GM12878 (cell line): ENCODE data around the gene MSMB. TPM values are rescaled to one million over a fixed set of nuclear protein-coding genes. Genes with fewer than 3 reads are reported as not detected.

ENCODE experiments used
- ATAC-seq: fragments of 200-7000 bp; cut with Tn5 transposase; 3 replicates; pipeline ENCODE4 v1.9.1; 2020; ENCODE audit warnings: mild to moderate bottlenecking, moderate library complexity
- BruUV-seq: library from RNA; stranded (reverse); fragments of 400-500 nt; replicated peaks from 2 replicates; lab custom pipeline; 2021; lab: Mats Ljungman, UMichigan
- CTCF ChIA-PET: fragments of 300-600 bp; sonication (Branson Sonifier 250); formaldehyde crosslinking; extraction: SDS; loops from one replicate; lab custom pipeline; 2021; ENCODE audit warnings: inconsistent platforms; lab: Yijun Ruan, JAX
- POLR2A ChIA-PET: fragments of 350-600 bp; formaldehyde crosslinking; extraction: SDS; loops from one replicate; lab custom pipeline; 2021; ENCODE audit warnings: inconsistent platforms; lab: Charles Lee
- RAD21 ChIA-PET: fragments of 300-600 bp; sonication (Branson Sonifier 250); formaldehyde crosslinking; loops from one replicate; lab custom pipeline; 2023; ENCODE audit warnings: antibody characterized with exemption; ENCODE audit not compliant: unreplicated experiment; lab: Charles Lee
- SMC1A ChIA-PET: fragments of 300-600 bp; sonication (Branson Sonifier 250); formaldehyde crosslinking; loops from one replicate; lab custom pipeline; 2023; ENCODE audit not compliant: unreplicated experiment, uncharacterized antibody; lab: Charles Lee
- DNase-seq: peaks from one replicate; pipeline ENCODE4 v3.0.0-alpha.2; 2011; ENCODE audit warnings: low read depth, low spot score
- FAIRE-seq: peaks from 3 replicates; lab custom pipeline; 2011; peaks lifted over from hg19 to GRCh38; lab: Jason Lieb, UNC
- H2AFZ ChIP-seq: 2 replicates; pipeline ENCODE4 v1.6.0; 2011; ENCODE audit warnings: low read depth, low read length, control low read depth; ENCODE audit not compliant: control insufficient read depth
- H3K27ac ChIP-seq: 2 replicates; pipeline ENCODE4 v1.5.1; 2011; ENCODE audit warnings: control low read depth; ENCODE audit not compliant: control insufficient read depth, insufficient read depth
- H3K27me3 ChIP-seq, 2 experiments: replicated peaks in 1 of 2; 2 replicates each; pipeline versions ENCODE4 v1.6.0 to v1.6.1; 2011; ENCODE audit warnings: low read length in 1 of 2; ENCODE audit not compliant: control insufficient read depth in 2 of 2, insufficient read depth in 2 of 2
- H3K36me3 ChIP-seq, 2 experiments: 2 replicates each; pipeline ENCODE4 v1.5.1; 2011; ENCODE audit warnings: low read length in 1 of 2; ENCODE audit not compliant: control insufficient read depth in 2 of 2, insufficient read depth in 2 of 2
- H3K4me1 ChIP-seq: 2 replicates; pipeline ENCODE4 v1.6.1; 2011; ENCODE audit warnings: mild to moderate bottlenecking, low read length, moderate library complexity, mixed read lengths; ENCODE audit not compliant: control insufficient read depth, insufficient read depth
- H3K4me2 ChIP-seq: 2 replicates; pipeline ENCODE4 v1.6.0; 2011; ENCODE audit warnings: control low read depth; ENCODE audit not compliant: control insufficient read depth, insufficient read depth
- H3K4me3 ChIP-seq: fragments of 200-600 bp; sonication (generic); 2 replicates; pipeline ENCODE4 v1.5.1; 2016
- H3K79me2 ChIP-seq: 2 replicates; pipeline ENCODE4 v1.6.0; 2011; ENCODE audit warnings: low read length; ENCODE audit not compliant: control insufficient read depth, insufficient read depth
- H3K9ac ChIP-seq: 2 replicates; pipeline ENCODE4 v1.8.0; 2011; ENCODE audit warnings: low read length, control low read depth, mixed read lengths; ENCODE audit not compliant: control insufficient read depth, insufficient read depth
- H3K9me3 ChIP-seq: replicated peaks from 3 replicates; pipeline ENCODE4 v1.5.1; 2011; ENCODE audit warnings: mild to moderate bottlenecking, low read length; ENCODE audit not compliant: control insufficient read depth, insufficient read depth
- H4K20me1 ChIP-seq: 2 replicates; pipeline ENCODE4 v1.6.0; 2011; ENCODE audit not compliant: control insufficient read depth, insufficient read depth
- ATF2 ChIP-seq: IDR thresholded peaks from 2 replicates; pipeline ENCODE4 v1.6.1; 2012; ENCODE audit warnings: low read length, inconsistent platforms
- BCL11A ChIP-seq: IDR thresholded peaks from 2 replicates; pipeline ENCODE4 v1.6.1; 2011; ENCODE audit warnings: low read depth, low read length
- BMI1 ChIP-seq: fragments of 450-650 bp; IDR thresholded peaks from 2 replicates; pipeline ENCODE4 v1.6.1; 2016; ENCODE audit warnings: mild to moderate bottlenecking, moderate library complexity, borderline replicate concordance
- CEBPB ChIP-seq, 2 experiments: fragments of 150-350 bp in 1 of 2; IDR thresholded peaks; 2 replicates each; pipeline ENCODE4 v1.6.1; 2012 to 2014; ENCODE audit warnings: low read depth in 2 of 2, low read length in 2 of 2, borderline replicate concordance in 1 of 2, inconsistent platforms in 1 of 2
- EED ChIP-seq: sonication (generic); IDR thresholded peaks from 2 replicates; pipeline ENCODE4 v1.6.1; 2016; ENCODE audit warnings: antibody characterized with exemption, low read depth
- EGR1 ChIP-seq, 2 experiments: IDR thresholded peaks; 1 replicate in 1 of 2; 2 replicates in 1 of 2; pipeline ENCODE4 v1.6.1; 2011 to 2012; ENCODE audit warnings: low read depth in 2 of 2, low read length in 2 of 2, borderline replicate concordance in 1 of 2, mild to moderate bottlenecking in 1 of 2, moderate library complexity in 1 of 2
- ESRRA ChIP-seq: IDR thresholded peaks from 2 replicates; pipeline ENCODE4 v1.6.1; 2012; ENCODE audit warnings: mild to moderate bottlenecking, low read length, improper control_type of control experiment
- HCFC1 ChIP-seq: fragments of 150-350 bp; IDR thresholded peaks from 2 replicates; pipeline ENCODE4 v1.6.1; 2014; ENCODE audit warnings: low read length
- IKZF1 ChIP-seq: fragments of 450-650 bp; conservative IDR thresholded peaks from 2 replicates; pipeline ENCODE4 v1.6.1; 2017; ENCODE audit warnings: antibody characterized with exemption, mild to moderate bottlenecking
- JUND ChIP-seq: IDR thresholded peaks from 2 replicates; pipeline ENCODE4 v1.6.1; 2012; ENCODE audit warnings: low read depth, mild to moderate bottlenecking, low read length, improper control_type of control experiment, moderate library complexity
- KAT2A ChIP-seq: conservative IDR thresholded peaks from 2 replicates; pipeline ENCODE4 v1.6.1; 2011; ENCODE audit warnings: low read depth, low read length; ENCODE audit not compliant: control insufficient read depth
- KLF5 ChIP-seq: fragments of 450-650 bp; IDR thresholded peaks from 2 replicates; pipeline ENCODE4 v1.6.1; 2014; ENCODE audit warnings: mild to moderate bottlenecking; ENCODE audit not compliant: partially characterized antibody
- MYB ChIP-seq: fragments of 150-350 bp; IDR thresholded peaks from 2 replicates; pipeline ENCODE4 v1.6.1; 2014; ENCODE audit warnings: mild to moderate bottlenecking, low read depth, low read length, borderline replicate concordance
- PKNOX1 ChIP-seq: fragments of 450-650 bp; IDR thresholded peaks from 2 replicates; pipeline ENCODE4 v1.6.1; 2016; ENCODE audit warnings: mild to moderate bottlenecking
- ZBTB40 ChIP-seq: fragments of 450-650 bp; IDR thresholded peaks from 2 replicates; pipeline ENCODE4 v1.6.1; 2016; ENCODE audit warnings: mild to moderate bottlenecking, moderate library complexity, borderline replicate concordance
- ZNF207 ChIP-seq: fragments of 450-650 bp; IDR thresholded peaks from 2 replicates; pipeline ENCODE4 v1.6.1; 2014; ENCODE audit warnings: antibody characterized with exemption, mild to moderate bottlenecking, borderline replicate concordance
- ZNF217 ChIP-seq: fragments of 450-650 bp; IDR thresholded peaks from 2 replicates; pipeline ENCODE4 v1.6.1; 2017; ENCODE audit warnings: antibody characterized with exemption, mild to moderate bottlenecking
- WGBS: methylation state at CpG from one replicate; pipeline ENCODE4 v1.1.6; 2016; ENCODE audit warnings: low lambda C conversion rate; ENCODE audit not compliant: insufficient replicate concordance, insufficient coverage; ENCODE audit errors: missing lambda C conversion rate; 5-methylcytosine and 5-hydroxymethylcytosine counted together
- in situ Hi-C: fragments of 300-500 bp; cut with MboI; formaldehyde crosslinking; loops from 9 replicates; pipeline ENCODE4 v1.14.3; 2018; ENCODE audit warnings: mixed read lengths
- intact Hi-C: fragments of 100-400 bp; cut with micrococcal nuclease; formaldehyde crosslinking; loops from one replicate; pipeline ENCODE4 v1.14.2; 2022; ENCODE audit not compliant: unreplicated experiment
- polyA plus RNA-seq, 11 experiments: library from polyadenylated mRNA; depleted of rRNA in 4 of 11; unstranded in 6 of 11; stranded (reverse) in 5 of 11; fragments of >200 nt; fragmentation: Nextera tagmentation in 4 of 11; fragmentation: Illumina TruSeq in 1 of 11; extraction: Ambion mirVana in 4 of 11; extraction: Trizol in 1 of 11; gene quantifications; 1 replicate in 1 of 11; 2 replicates in 10 of 11; pipeline versions ENCODE4 v1.2.1 to v1.2.3, GENCODE V29; 2011 to 2016; ENCODE audit warnings: inconsistent platforms in 2 of 11, missing spikeins in 2 of 11, low read depth in 1 of 11
- total RNA-seq, 4 experiments: library from RNA; depleted of rRNA in 3 of 4; stranded (reverse); fragments of >200 nt in 3 of 4; fragmentation: Illumina TruSeq in 1 of 4; extraction: Trizol in 1 of 4; gene quantifications; 2 replicates each; pipeline versions ENCODE4 v1.2.1 to v1.2.3, GENCODE V29; 2013 to 2021

Gene MSMB
- total and polyA plus RNA-seq, 10 of the 15 experiments (the other 5 are each of a cell fraction or from before 2014, with no cell fraction given), result not detected

GRCh38 chr10:46014206-46014605, 31.9 kb downstream of the MSMB start:
- no peak for FAIRE-seq
- CTCF ChIA-PET, result interaction anchor here (1.0 to 1.8 kb wide), 2 partner anchors 10 to 13 kb away, joined by 3 to 4 read pairs; no protein-coding TSS in a partner anchor
- no TSS peak for BruUV-seq
- TF ChIP-seq BCL11A (no peak), BMI1 (no peak), ZNF207 (no peak), HCFC1 (no peak), EED (no peak), PKNOX1 (no peak), JUND (no peak), KLF5 (no peak), CEBPB (IDR thresholded peaks at IDR 0.05; ENCODE audit: borderline replicate concordance in 1 of 2, low read depth in 2 of 2, low read length in 2 of 2) (no peak), IKZF1 (no peak), ATF2 (no peak), ZBTB40 (no peak), EGR1 (IDR thresholded peaks at IDR 0.05; ENCODE audit: borderline replicate concordance in 1 of 2, low read depth in 2 of 2, low read length in 2 of 2) (no peak), MYB (no peak), ZNF217 (no peak), ESRRA (no peak), KAT2A (no peak)

More at GRCh38 chr10:46014206-46014605, 31.9 kb downstream of the MSMB start:
- ChIA-PET SMC1A (interaction anchor here (2.2 kb wide), 1 partner anchor 13 kb away, joined by 7 read pairs; no protein-coding TSS in a partner anchor), POLR2A (no interaction called here), RAD21 (interaction anchor here (0.6 kb wide), 1 partner anchor 17 kb away, joined by 3 read pairs; no protein-coding TSS in a partner anchor)
- WGBS, result 86% methylated on average over 5 of the region's 5 CpGs
- Histone ChIP-seq H4K20me1 (no peaks in the 10 kb centered on the region), H3K9me3 (no peaks in the 10 kb centered on the region), H3K4me2 (no peak overlapping the region), H3K4me3 (no peak overlapping the region), H2AFZ (no peak overlapping the region), H3K27me3 (no peaks in the 10 kb centered on the region), H3K4me1 (no peaks in the 10 kb centered on the region), H3K79me2 (peaks cover 29% of the 10 kb centered on the region), H3K27ac (no peak overlapping the region), H3K36me3 (peaks cover 10 to 43% of the 10 kb centered on the region in 2 experiments), H3K9ac (no peak overlapping the region)
- intact Hi-C loops, result no loop called here
- no peak for DNase-seq
- no peak; the same call in 2 of the 3 replicates for ATAC-seq
- in situ Hi-C loops, result no loop called here
